Activated naive CD8-positive, alpha-beta T cell treated with anti-CD3 and anti-CD28 coated beads, Interleukin-2, amount 50 U/mL, for 16 hours (primary cell): ENCODE data around the gene CYFIP2.

Experiments used
- DNase-seq: peaks from one replicate; pipeline ENCODE4 v3.0.0-alpha.2; 2020; ENCODE audit warnings: low read depth, low spot score

CYFIP2 gene

DNA sequence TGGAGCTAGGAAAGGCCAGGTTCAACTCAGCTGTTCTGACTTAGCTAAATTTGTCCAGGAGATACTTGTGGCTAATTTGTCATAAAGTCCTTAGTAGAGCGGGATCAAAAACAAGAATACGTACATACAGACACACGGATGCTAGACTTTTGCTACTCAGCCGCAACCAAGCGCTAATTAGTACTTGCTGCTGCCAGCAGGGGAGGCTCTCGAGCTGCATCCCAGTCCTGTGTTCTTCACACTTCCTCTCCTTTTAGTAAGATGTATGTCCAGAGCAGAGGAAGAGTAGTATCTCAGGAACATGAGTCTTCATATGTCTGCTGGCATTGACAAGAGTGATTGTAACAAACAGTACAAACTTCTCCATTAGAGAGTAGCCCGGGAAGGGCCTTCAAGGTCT lies 58.3 kb downstream of the CYFIP2 start:
- DNase-seq = no peak

DNA sequence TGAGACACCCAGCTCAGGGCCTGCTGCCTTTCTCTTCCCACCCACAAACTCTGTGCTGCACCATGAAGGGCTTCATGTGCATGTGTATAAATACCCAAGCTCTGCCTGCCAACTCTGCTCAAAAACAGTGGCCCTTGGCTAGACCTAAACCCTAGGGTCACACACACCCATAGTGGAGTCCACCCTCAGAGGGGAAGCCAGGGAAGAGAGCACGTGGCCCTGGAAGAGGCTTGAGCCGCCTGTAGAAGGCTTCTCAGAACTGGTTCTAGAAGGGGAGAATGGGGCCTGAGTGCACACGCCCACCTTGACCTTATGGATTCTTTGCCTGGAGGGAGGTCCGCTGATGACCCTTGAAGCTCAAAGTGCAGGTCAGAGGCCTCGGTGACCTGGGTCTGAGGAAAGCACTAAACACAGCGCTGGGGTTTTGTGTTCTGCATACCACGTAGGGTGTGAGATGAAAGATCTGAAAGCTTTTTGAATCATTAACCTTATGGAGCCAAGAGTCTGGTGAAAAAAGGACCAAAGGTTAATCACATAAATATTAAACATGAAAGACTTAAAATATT lies 60.6 kb downstream of the CYFIP2 start:
- no peak for DNase-seq

- no peak for DNase-seq
These were observed 61.8 kb downstream of the CYFIP2 start for GRCh38 chr5:157327771-157328170.

DNA sequence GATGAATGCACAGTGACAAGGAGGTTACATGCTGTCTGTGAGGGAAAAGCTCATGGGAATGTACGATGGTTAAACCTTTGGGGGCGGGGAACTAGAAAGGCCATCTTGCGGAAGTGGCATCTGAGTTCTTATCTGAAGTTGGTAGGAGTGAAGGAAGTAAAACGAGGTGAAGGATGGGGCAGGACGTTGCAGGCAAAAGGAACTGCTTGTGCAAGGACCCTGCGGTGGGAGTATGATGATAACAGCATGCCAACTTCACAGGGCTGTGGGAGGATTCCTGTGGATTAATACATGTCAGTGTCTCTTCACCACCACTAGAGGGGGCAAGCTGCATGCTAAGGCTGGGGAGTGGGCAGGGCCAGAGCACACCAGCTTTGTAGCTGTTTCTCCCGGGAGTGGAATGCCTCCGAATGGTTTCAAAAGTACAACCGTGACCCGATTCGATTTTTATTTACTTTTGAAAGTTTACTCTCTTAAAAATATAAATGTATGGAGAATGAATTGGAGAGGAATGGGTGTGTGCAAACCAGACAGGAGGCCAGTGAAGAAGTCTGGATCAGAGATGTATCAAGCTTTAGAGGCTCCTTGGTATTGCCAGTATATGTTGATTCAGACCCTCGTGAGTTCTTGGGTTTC lies 62.5 kb downstream of the CYFIP2 start:
- DNase-seq = no peak

DNA sequence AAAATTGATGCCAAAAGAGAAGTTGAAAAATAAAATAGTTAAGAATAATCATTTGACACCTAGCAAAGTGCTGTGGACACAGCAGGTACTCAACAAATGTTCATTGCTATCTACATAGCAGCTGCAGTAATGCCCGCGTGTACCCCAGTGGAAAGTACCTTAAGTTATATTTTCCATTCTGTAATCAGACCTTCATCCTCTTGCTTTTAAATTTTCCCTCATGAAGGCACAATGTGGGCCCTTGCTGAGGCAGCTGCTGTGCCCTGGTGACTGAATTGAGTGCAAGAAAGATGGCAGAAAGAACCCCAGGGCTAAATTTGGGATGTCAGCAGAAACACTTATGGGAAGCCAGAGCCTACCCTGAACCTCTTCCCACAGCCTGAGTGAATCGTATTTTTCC lies 65.9 kb downstream of the CYFIP2 start:
- no peak for DNase-seq

- DNase-seq = no peak
These were observed 69.9 kb downstream of the CYFIP2 start for GRCh38 chr5:157335534-157336422.

- no peak for DNase-seq
These were observed 70.5 kb downstream of the CYFIP2 start for GRCh38 chr5:157336423-157336744.

GRCh38 chr5:157339409-157339808 lies 73.5 kb downstream of the CYFIP2 start:
- DNase-seq = no peak

- DNase-seq = no peak
These were observed 77.0 kb downstream of the CYFIP2 start for GRCh38 chr5:157342822-157343402.

- DNase-seq = no peak
These were observed 78.2 kb downstream of the CYFIP2 start for GRCh38 chr5:157343842-157344790.

DNA sequence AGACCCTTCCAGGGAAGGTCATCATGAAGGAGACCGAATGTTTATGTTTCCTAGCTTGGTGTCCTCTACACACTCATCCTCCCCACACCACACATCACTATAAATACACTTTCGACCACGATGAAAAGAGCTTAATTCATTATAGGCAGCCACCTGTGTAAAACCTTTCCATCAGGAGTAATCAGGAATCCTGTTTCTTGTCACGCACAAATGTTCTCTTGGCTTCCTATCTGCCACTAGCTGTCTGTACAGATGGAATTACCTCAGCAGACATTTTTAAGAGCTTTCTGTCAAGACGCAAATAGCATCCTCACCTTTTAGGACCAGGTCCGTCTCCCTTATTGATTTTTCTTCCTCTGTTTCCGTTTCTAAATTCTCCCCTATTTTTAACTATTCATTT lies 79.1 kb downstream of the CYFIP2 start:
- DNase-seq = no peak

DNA sequence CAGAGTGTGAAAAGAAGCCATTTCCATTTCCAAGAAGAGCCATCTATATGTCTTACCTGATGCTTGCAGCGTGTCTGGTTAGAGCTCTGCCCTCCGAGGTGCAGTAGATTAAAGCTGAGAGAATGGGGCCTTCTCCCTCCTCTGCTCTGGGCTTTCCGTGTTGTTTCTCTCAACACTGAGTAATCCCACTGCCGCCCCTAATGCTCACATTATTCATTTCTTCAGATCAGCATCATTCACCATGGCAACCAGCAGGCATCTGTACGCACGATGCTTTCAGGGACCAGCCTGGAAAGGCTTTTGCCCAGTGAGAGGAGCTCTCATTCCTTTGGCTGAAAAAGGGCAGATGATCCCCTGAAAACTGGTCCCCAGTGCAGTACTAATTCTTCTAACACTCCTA lies 79.6 kb downstream of the CYFIP2 start:
- DNase-seq = no peak

DNA sequence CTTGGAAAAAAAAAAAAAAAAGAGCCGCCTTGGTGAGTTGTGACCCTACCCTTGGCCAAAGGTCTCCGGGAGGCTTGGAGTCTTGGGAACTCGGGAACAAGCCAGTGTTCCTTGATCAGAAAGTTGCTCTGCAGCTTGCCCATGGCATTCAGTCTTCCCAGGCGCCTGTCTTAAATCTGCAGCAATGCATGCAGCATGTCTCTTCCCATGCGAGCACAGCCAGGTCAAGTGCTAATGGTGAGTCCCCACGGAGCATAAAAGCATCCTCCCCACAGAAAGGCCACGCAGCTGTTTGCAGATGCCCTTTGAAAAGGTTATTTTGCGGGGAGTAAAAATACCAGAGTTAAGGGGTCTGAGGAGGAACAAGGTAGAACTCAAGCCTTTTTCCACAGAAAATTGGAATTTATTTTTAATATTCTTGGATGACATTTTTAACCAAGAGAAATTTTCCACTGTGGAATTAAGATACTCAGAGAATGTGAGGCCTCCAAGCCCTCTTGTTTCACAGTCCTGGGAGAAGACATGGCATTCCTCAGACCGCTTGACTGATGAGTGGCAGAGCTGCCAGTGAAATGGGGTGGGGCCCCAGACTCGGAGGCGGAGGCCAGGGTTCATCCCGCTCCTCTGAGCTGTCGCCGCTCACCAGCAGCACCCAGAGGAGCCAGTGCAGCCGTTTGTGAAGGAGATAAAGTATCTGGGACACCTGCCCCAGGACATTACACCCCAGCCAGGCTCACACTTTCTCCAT lies 81.6 kb downstream of the CYFIP2 start:
- no peak for DNase-seq

- no peak for DNase-seq
These were observed 82.1 kb downstream of the CYFIP2 start for GRCh38 chr5:157348049-157348400.

- no peak for DNase-seq
These were observed 85.2 kb downstream of the CYFIP2 start for GRCh38 chr5:157350939-157351801.

GRCh38 chr5:157351802-157352092 lies 85.8 kb downstream of the CYFIP2 start:
- DNase-seq = no peak

DNA sequence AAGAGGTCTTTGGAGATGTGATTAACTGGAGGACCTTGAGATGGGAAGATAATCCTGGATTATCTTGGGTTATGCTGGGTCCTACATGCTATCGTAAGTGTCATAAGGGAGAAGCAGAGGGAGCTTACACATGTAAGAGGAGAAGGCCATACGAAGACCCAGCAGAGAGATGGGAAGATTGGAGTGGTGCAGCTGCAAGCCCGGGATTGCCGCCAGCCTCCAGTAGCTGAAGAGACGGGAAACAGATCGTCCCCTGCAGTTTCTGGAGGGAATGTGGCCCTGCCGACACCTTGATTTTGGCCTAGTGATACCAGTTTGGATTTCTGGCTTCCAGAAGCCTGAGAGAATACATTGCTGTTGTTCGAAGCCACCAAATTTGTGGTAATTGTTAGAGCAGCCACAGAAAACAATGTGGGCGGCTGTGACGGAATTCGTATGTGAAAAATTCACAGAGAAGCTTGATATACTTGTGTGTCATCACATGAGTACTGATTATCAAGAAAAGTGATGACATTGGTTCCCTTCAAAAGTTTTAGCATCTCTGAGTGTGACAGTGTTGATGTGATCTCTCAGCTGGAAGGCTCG lies 86.9 kb downstream of the CYFIP2 start:
- DNase-seq = no peak

GRCh38 chr5:157354800-157355199 lies 88.9 kb downstream of the CYFIP2 start:
- no peak for DNase-seq

GRCh38 chr5:157356576-157356975 lies 90.7 kb downstream of the CYFIP2 start:
- DNase-seq = no peak

- no peak for DNase-seq
These were observed 91.9 kb downstream of the CYFIP2 start for GRCh38 chr5:157357823-157358222.
